BJ (cell line): Measurements from ENCODE around the gene SKP1. TPM values are rescaled to one million over a fixed set of nuclear protein-coding genes. Genes with fewer than 3 reads are reported as not detected.

Experiments used
- CTCF ChIA-PET: fragments of 350-600 bp; formaldehyde crosslinking; extraction: SDS; loops from one replicate; lab custom pipeline; 2021; ENCODE audit warnings: antibody characterized with exemption, inconsistent platforms; lab: Yijun Ruan, JAX
- POLR2A ChIA-PET: fragments of 300-600 bp; sonication (Branson Sonifier 250); formaldehyde crosslinking; extraction: SDS; loops from one replicate; lab custom pipeline; 2021; ENCODE audit warnings: antibody characterized with exemption; lab: Charles Lee
- DNase-seq: peaks from one replicate; pipeline ENCODE4 v3.0.0-alpha.2; 2011; ENCODE audit warnings: low read depth
- H3K27me3 ChIP-seq: 2 replicates; pipeline ENCODE4 v1.6.0; 2011; ENCODE audit warnings: low read length; ENCODE audit not compliant: control insufficient read depth, insufficient read depth
- H3K36me3 ChIP-seq: 2 replicates; pipeline ENCODE4 v1.5.1; 2011; ENCODE audit warnings: low read length; ENCODE audit not compliant: control insufficient read depth, insufficient read depth
- H3K4me3 ChIP-seq: 2 replicates; pipeline ENCODE4 v1.5.1; 2011; ENCODE audit warnings: low read depth, mild to moderate bottlenecking, control low read depth, low read length
- CTCF ChIP-seq: IDR thresholded peaks from 2 replicates; pipeline ENCODE4 v1.5.1; 2011; ENCODE audit warnings: low read depth, mild to moderate bottlenecking, control low read depth, inconsistent platforms, low read length, moderate library complexity; ENCODE audit not compliant: insufficient read depth
- polyA plus RNA-seq: library from polyadenylated mRNA; depleted of rRNA; stranded (reverse); fragments of >200 nt; gene quantifications from 2 replicates; pipeline ENCODE4 v1.2.3, GENCODE V29; 2011

Gene SKP1
- polyA plus RNA-seq, 1 experiment, result 183 TPM

GRCh38 chr5:134149571-134150303, 27.0 kb downstream of the SKP1 start:
- POLR2A ChIA-PET, result no interaction called here
- CTCF ChIA-PET, result interaction anchor here (0.9 to 5.2 kb wide), 3 partner anchors 8 to 110 kb away, joined by 3 to 52 read pairs (median 21); no protein-coding TSS in a partner anchor
- H3K36me3 ChIP-seq, result peaks cover 12% of the 10 kb centered on the region
- DNase-seq, result no peak
- H3K4me3 ChIP-seq, result no peak overlapping the region
- no peak for TF ChIP-seq CTCF
- H3K27me3 ChIP-seq, result no peaks in the 10 kb centered on the region

GRCh38 chr5:134148986-134149539, 27.7 kb downstream of the SKP1 start:
- Histone ChIP-seq H3K36me3 (peaks cover 12% of the 10 kb centered on the region), H3K4me3 (no peak overlapping the region), H3K27me3 (no peaks in the 10 kb centered on the region)
- ChIA-PET POLR2A (no interaction called here), CTCF (interaction anchor here (0.9 to 5.2 kb wide), 5 partner anchors 8 to 109 kb away, joined by 3 to 52 read pairs (median 12); no protein-coding TSS in a partner anchor)
- DNase-seq, result no peak
- TF ChIP-seq CTCF, result no peak

GRCh38 chr5:134148316-134148715, 28.4 kb downstream of the SKP1 start:
- H3K36me3 ChIP-seq, result peaks cover 13% of the 10 kb centered on the region
- DNase-seq, result no peak
- ChIA-PET POLR2A (no interaction called here), CTCF (interaction anchor here (1.4 to 17.5 kb wide), 4 partner anchors 10 to 114 kb away, joined by 4 to 381 read pairs (median 8); no protein-coding TSS in a partner anchor)
- TF ChIP-seq CTCF, result no peak
- no peaks in the 10 kb centered on the region for H3K27me3 ChIP-seq
- no peak overlapping the region for H3K4me3 ChIP-seq

DNA sequence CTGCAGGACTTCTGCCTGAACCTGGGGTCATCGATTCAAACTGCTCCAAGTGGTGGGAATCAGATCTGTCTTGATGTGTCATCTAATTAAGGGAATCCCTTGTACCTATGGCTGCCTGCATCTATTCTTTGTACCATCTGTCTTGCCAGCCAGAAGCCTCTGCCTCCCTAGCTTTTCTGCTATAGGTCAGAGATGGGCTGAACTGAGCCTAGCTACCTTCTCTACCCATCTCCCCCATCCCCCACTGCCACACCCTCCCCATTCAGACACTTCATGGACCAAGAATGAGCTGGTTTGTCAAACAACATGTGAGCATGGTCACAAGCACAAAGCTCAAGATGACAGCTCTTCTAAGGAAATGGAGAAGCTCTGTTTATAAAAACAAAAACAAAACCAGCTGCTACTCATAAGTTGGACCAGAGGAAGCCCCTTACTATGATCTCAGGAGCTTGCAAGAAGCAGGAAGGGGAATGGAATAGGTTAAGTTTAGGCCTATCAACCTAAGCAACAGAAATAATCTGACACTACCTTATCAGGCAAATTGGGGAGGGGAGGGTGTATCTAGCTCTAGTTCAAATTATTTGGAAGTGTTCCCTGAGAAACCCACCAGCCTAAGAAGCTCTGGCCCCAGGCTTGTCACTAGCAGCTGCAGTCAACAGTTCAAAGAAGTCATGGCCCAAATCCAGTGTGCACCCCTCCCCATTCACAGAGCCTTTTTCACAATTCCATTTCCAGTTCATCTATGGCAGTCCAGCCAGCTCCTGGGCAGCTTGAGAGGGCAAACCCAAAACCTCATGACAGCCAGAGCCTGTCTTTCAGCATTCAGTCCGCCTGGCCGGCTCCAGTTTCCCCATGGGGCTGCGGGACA, 29.9 kb downstream of the SKP1 start:
- no peak for TF ChIP-seq CTCF
- Histone ChIP-seq H3K36me3 (peaks cover 9% of the 10 kb centered on the region), H3K27me3 (no peaks in the 10 kb centered on the region), H3K4me3 (no peak overlapping the region)
- ChIA-PET POLR2A (no interaction called here), CTCF (interaction anchor here (0.8 to 17.5 kb wide), 16 partner anchors 8 to 151 kb away, joined by 3 to 381 read pairs (median 5); partner anchors contain the start of gene TCF7)
- no peak for DNase-seq
